K562 (cell line): Measurements from ENCODE around the gene SCARF2. TPM values are rescaled to one million over a fixed set of nuclear protein-coding genes. Genes with fewer than 3 reads are reported as not detected.

Experiments used
- HSF4 ChIP-seq: fragments of 250-450 bp; sonication (Bioruptor Pico); IDR thresholded peaks from 2 replicates; pipeline ENCODE4 v2.1.2; 2022; ENCODE audit warnings: mild to moderate bottlenecking, moderate library complexity, borderline replicate concordance
- MXD1 ChIP-seq: fragments of 250-450 bp; sonication (Bioruptor Pico); IDR thresholded peaks from 2 replicates; pipeline ENCODE4 v1.8.0; 2021; ENCODE audit warnings: borderline replicate concordance, mild to moderate bottlenecking, moderate library complexity; ENCODE audit not compliant: poor library complexity, severe bottlenecking
- ZNF561 ChIP-seq: fragments of 450-650 bp; formaldehyde crosslinking; conservative IDR thresholded peaks from 2 replicates; pipeline ENCODE4 v1.4.0; 2020; ENCODE audit warnings: mild to moderate bottlenecking, moderate library complexity
- ZNF699 ChIP-seq: fragments of 250-450 bp; sonication (Bioruptor Pico); IDR thresholded peaks from 2 replicates; pipeline ENCODE4 v1.8.0; 2021; ENCODE audit warnings: mild to moderate bottlenecking, moderate library complexity; ENCODE audit not compliant: insufficient replicate concordance
- ZNF740 ChIP-seq, 3 experiments: fragments of 200-800 bp in 1 of 3; sonication (Bioruptor generic) in 1 of 3; sonication (generic) in 1 of 3; formaldehyde crosslinking in 1 of 3; IDR thresholded peaks; 2 replicates each; pipeline versions ENCODE4 v1.6.1 to v1.8.0; 2016 to 2022; ENCODE audit warnings: mild to moderate bottlenecking in 2 of 3, missing compliant biosample characterization in 2 of 3, missing genetic modification characterization in 2 of 3, missing genetic modification reagents in 1 of 3
- polyA plus RNA-seq, 8 experiments: library from polyadenylated mRNA; depleted of rRNA in 4 of 8; stranded (reverse) in 5 of 8; unstranded in 3 of 8; fragments of >200 nt; fragmentation: Nextera tagmentation in 2 of 8; fragmentation: Illumina TruSeq in 1 of 8; extraction: Ambion mirVana in 2 of 8; extraction: Trizol in 1 of 8; gene quantifications; 2 replicates each; pipeline versions ENCODE4 v1.2.1 to v1.2.3, GENCODE V29; 2011 to 2014; ENCODE audit warnings: inconsistent platforms in 1 of 8, missing spikeins in 1 of 8
- total RNA-seq, 7 experiments: library from RNA; depleted of rRNA in 6 of 7; stranded (reverse); fragments of >200 nt in 6 of 7; fragmentation: Illumina TruSeq in 2 of 7; extraction: Trizol in 2 of 7; gene quantifications; 2 replicates each; pipeline versions ENCODE4 v1.2.1 to v1.2.3, GENCODE V29; 2011 to 2021; ENCODE audit warnings: low replicate concordance in 1 of 7
- TF ChIP-seq, protein P1 (sequence below): fragments of 250-450 bp; sonication (Bioruptor Pico); IDR thresholded peaks from 2 replicates; pipeline ENCODE4 v1.4.0; 2020; ENCODE audit warnings: borderline replicate concordance

SCARF2 gene
- total and polyA plus RNA-seq, 9 of the 15 experiments (the other 6 are each of a cell fraction or from before 2014, with no cell fraction given), result 0.06 to 0.32 (median 0.21) TPM; not detected in 5

DNA sequence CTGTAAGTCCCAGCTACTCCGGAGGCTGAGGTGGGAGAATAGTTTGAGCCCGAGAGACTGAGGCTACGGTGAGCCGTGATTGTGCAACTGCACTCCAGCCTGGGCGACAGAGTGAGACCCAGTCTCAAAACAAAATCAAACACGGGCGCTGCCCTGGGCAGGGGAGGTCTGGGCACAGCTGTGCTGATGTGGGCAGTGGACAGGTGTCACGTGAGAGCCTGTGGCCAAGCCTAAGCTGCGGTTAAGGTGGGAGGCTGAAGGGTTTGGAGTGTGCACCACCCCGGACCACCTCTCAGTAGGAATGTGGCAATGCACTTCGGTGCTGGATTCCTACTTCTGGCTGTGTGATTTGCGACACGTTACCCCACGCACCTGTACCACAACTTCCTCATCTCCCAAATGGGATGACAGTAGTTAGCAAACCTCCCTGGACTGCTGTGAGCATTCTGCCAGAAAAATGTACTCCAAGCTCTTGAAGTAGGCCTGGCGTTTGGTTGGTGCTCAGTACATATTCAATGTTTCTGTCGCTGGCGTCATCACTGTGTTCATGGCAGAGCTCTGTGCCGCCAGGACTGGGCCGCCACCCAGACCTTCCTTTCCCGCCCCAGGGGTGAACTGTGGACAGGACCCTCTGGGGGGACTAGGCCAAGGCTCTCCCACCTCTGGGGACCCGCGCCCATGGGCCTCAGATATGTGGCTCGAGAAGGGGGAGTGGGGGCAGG, 44.5 kb downstream of the SCARF2 start (continued):
- TF ChIP-seq MXD1 (CRISPR knock-in tag) (peak; percentile 5), ZNF740 (CRISPR knock-in tag; IDR thresholded peaks at IDR 0.05) (no peak), ZNF740 (tag; IDR thresholded peaks at IDR 0.05) (peak in 1 of 2 experiments; percentile 69; a peak in 1 of 4 replicates), HSF4 (CRISPR knock-in tag) (no peak), ZNF699 (CRISPR knock-in tag) (no peak), ZNF561 (CRISPR knock-in tag) (peak; percentile 41; the same call in 1 of the 2 replicates)
- TF ChIP-seq, protein P1, sequence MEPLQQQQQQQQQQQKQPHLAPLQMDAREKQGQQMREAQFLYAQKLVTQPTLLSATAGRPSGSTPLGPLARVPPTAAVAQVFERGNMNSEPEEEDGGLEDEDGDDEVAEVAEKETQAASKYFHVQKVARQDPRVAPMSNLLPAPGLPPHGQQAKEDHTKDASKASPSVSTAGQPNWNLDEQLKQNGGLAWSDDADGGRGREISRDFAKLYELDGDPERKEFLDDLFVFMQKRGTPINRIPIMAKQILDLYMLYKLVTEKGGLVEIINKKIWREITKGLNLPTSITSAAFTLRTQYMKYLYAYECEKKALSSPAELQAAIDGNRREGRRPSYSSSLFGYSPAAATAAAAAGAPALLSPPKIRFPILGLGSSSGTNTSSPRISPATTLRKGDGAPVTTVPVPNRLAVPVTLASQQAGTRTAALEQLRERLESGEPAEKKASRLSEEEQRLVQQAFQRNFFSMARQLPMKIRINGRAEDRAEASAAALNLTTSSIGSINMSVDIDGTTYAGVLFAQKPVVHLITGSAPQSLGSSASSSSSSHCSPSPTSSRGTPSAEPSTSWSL, result peak; percentile 53; the same call in 1 of the 2 replicates
